ENCODE data around the gene MTFP1.

Gene MTFP1

DNA sequence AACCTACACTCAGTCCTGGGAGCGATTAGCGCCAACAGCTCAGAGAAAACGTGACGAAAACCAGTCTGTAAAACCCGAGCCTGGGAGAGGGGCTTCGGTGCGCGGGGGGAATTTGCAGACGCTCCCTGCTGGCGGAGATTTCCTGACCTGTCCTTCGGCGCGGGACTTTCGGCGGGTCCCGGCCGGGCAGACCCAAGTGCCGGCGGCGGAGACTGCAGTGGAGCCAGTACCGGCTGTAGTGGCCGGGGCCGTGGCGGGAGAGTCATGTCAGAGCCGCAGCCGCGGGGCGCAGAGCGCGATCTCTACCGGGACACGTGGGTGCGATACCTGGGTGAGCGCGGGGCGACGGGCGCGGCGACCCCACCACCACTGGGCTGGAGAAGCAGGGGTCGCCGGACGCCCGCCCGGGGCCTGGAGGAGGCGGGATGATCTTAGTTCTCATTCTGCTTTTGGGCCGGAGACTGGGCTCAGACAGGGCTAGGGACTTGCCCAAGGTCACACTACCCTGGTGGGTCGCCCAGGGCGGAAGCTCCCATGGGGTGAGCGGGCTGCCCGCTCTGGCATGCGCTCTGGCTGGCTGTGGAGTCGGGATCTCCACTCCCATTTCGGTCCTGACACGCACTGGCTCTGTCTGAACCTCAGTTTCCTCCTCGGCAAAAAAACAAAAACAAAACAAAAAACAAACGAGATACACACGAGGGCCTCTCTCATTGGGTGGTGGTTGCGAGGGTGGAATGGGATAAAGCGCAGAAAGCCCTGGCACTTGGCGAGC, at the start of gene MTFP1:
TSS of gene MTFP1 (plus strand) at position 153 of the 772 bp plus-strand sequence. CDS start at position 265, 112 bp downstream.
- H3K4me3 ChIP-seq (ENCODE audit: low read depth, low read length), result peak within 1 kb of the TSS; percentile 65
- no peak for DNase-seq (ENCODE audit: low read depth)

DNA sequence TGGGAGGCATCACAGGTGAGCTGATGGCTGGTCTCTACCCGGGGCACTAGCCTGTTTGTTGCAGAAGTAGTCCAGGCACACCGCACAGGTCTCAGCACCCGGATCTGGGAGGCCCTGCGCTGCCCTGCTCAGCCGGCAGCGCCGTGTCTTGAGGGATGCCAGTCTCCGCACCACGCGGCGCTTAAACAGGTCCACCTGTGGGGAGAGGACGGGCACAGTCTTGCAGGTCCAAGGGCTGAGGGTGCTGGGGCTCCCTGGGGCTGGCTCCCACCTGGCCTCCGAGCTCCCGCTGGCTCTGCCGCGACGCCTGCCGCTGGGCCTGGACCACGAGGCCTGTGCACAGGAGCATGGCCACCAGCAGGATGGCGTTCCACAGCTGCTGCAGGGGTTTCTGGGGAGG, 45.6 kb upstream of the MTFP1 start:
- no peak overlapping the region for H3K4me3 ChIP-seq (ENCODE audit: low read depth, low read length)
- no peak for DNase-seq (ENCODE audit: low read depth)

- no peak for DNase-seq (ENCODE audit: low read depth)
- H3K4me3 ChIP-seq (ENCODE audit: low read depth, low read length), result no peak overlapping the region
These were observed 44.3 kb upstream of the MTFP1 start for GRCh38 chr22:30381264-30381663.

GRCh38 chr22:30382340-30382739, 43.2 kb upstream of the MTFP1 start:
- no peak for DNase-seq (ENCODE audit: low read depth)
- H3K4me3 ChIP-seq (ENCODE audit: low read depth, low read length), result no peak overlapping the region

GRCh38 chr22:30383061-30383460, 42.5 kb upstream of the MTFP1 start:
- DNase-seq (ENCODE audit: low read depth), result no peak
- H3K4me3 ChIP-seq (ENCODE audit: low read depth, low read length), result no peak overlapping the region

DNA sequence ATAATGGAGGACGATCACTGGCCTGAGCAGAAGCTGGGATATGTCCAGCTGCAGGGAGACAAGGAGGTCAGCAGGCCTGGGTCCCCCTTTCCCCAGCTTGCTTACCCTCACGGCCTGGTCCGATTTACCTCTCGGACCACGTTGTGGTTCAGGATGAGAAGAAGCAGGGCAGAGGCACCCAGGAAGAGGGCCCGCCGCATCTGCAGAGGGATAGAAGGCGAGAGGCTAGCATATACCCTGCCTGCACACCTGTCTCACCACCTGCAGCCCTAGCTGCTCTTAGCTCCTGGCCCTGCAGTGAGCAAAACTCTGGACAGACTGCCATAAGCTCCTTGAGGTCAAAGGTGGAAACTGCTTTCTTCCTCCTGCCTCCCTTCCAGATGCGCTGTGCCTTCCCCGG, 39.6 kb upstream of the MTFP1 start:
- DNase-seq (ENCODE audit: low read depth), result no peak
- peak overlapping the region; percentile 74 for H3K4me3 ChIP-seq (ENCODE audit: low read depth, low read length)

DNA sequence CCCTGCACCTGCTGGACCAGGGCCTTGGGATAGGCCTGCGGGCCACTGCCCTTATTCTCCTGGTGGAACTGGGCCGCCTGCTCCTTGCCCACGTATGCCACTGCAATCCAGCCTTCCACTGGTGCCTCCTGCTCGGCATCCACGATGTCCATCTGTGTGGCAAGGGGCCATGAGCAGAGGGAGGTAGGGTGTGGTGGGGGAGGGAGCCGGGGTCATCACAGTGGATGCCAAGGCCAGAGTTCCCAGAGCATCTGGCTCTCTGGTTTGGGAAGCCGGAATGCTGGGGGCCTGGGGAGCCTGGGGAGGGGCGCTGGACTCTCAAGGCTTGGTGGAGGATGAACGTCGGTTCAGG, 39.0 kb upstream of the MTFP1 start:
- no peak for DNase-seq (ENCODE audit: low read depth)
- H3K4me3 ChIP-seq (ENCODE audit: low read depth, low read length), result peak overlapping the region; percentile 74

GRCh38 chr22:30386960-30387827, 38.4 kb upstream of the MTFP1 start, which contains the start of gene RNF215:
RNF215 (minus strand) TSS chr22:30387411; CDS start chr22:30387313, 98 bp downstream.
- H3K4me3 ChIP-seq (ENCODE audit: low read depth, low read length), result peak within 1 kb of the TSS; percentile 74
- DNase-seq (ENCODE audit: low read depth), result no peak

DNA sequence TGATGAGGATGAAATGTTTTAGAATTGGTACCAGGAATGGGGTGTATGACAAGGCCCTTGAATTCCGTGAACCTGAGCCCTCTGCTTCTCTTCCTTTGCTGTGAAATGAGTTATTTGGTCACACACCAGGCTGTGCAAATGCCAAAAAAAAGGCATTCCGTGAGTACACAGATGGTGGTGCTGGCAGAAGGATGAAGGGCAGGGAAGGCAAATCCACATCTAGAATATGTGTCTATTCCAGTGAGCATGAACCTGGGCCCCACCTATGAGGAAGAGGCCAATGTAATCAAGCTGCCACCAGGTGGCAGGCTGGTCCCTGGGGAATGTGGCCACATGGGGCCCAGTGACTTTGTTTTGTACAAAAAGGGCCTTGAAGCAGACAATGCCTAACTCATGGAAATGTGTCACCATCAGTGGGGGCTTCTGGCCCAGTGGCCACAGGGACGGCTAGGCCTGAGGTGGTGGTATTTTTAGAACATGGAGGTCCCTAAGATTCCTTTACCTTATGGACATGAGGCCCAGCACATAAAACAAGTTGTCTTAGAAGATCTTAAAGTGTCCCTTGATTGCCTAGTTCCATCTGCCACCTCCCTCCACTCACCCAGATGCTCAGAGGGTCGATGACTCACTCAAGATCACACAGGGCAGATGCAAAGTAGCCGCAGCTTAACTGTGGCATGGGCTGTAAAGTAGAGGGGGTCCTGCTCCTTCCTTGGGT, 34.4 kb upstream of the MTFP1 start:
- H3K4me3 ChIP-seq (ENCODE audit: low read depth, low read length), result no peak overlapping the region
- no peak for DNase-seq (ENCODE audit: low read depth)

DNA sequence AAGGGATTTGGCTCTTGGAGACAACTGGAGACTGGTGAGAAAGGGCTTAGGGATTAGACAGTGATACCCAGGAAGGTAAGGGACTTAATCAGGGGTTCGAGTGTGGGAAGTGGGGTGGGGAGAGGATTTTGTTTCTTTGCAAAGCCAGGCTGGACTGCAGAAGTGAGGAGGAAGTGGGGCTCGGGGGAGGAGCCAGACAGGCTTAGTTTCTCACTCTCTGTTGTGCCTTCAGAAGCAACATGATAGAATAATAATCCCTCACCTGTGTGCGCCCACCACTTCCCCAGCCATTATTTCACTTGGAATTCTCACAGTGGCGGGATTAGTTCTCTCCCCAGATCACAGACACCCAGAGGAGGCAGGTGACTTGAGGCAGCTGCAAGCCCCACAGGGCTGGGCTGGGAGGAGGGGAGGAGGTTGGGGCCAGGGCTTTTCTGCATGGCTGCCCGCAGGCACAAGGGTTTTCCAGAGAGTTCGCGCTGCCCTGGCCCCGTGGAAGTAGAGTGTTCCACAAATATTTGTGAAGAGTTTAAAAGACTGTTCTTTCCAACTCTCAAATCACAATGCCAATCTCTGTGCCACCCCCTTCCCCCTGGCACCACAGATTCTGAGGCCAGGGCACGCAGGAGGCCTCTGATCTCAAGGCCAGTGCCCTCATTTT, 32.8 kb upstream of the MTFP1 start:
- H3K4me3 ChIP-seq (ENCODE audit: low read depth, low read length), result no peak overlapping the region
- no peak for DNase-seq (ENCODE audit: low read depth)

DNA sequence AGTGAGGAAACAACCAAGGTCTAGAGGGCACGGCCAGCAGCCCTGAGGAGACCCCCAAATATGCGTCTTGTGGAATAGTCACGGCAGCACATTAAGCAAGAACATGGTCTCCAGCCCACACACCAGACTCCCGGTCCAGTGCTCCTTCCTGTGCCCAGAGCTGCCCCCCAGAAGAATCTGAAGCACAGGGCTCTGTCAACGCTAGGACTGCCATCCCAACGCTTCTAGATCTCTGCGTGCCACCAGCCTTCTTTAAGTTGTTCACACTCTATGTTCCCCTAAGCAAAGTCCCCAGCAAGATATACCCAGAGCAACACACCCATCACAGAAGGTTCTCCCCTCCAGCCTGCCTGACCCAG, 32.3 kb upstream of the MTFP1 start:
- DNase-seq (ENCODE audit: low read depth), result no peak
- H3K4me3 ChIP-seq (ENCODE audit: low read depth, low read length), result no peak overlapping the region

DNA sequence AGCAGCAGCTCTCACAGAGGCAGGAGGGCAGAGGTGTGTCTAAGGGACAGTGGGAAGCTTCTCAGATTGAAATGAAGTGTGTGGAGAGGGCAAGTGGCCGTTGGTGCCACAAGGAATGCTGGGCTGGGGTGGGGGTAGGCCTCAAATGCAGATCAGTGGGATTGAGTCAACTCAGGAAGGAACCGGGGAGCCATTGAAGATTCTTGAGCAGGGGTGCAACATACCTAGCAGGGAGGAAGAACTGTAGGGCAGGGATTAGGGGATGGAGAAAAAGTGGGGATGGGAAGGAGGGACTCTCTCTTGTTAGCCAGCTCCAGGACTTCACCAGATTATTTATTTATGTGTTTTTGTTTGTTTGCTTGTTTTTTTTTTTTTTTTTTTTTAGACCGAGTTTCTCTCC, 31.7 kb upstream of the MTFP1 start:
- DNase-seq (ENCODE audit: low read depth), result no peak
- H3K4me3 ChIP-seq (ENCODE audit: low read depth, low read length), result no peak overlapping the region

DNA sequence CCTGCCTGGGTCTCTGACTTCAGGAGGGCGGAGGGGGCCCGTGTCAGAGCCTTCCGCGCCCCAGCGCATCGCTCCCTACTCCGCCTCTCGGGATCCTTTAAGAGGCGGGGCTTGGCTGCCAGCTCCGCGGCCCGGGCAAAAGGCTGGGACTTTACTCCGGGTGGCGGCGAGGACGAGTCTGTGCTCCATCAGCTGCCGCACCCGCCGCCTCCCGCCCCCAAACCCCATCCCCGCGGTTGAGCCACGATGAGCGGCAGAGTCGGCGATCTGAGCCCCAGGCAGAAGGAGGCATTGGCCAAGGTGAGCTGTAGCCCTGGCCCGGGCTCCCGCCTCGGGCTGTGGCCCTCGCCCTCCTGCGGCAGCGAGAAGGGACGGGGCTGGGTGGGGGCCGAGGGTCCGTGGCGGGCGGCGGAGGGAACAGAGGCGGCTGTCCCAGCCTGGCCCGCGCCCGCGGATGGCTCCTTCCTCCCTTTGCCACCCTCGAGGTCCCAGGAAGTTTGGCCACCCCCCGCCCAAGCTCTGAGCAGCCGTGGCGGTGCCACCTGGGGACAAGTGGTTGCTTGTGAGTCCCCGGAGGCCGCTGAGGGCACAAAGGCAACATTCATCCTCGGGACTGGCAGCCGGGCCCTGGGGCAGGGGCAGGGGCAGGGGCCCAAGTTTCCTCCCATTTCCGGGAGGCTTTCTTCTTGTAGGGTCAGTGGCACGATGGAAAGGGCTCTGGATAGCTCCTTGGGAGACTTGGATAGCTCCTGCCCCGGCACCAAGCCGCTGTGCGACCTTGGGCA, 28.5 kb upstream of the MTFP1 start, which contains the start of gene SEC14L2:
TSS of gene SEC14L2 (plus strand) at position 148 of the 785 bp plus-strand sequence. CDS start at position 247, 99 bp downstream.
- peak within 1 kb of the TSS; percentile 82 for H3K4me3 ChIP-seq (ENCODE audit: low read depth, low read length)
- no peak for DNase-seq (ENCODE audit: low read depth)

- H3K4me3 ChIP-seq (ENCODE audit: low read depth, low read length), result peak overlapping the region; percentile 82
- no peak for DNase-seq (ENCODE audit: low read depth)
These were observed 27.6 kb upstream of the MTFP1 start for GRCh38 chr22:30397656-30398635.

DNA sequence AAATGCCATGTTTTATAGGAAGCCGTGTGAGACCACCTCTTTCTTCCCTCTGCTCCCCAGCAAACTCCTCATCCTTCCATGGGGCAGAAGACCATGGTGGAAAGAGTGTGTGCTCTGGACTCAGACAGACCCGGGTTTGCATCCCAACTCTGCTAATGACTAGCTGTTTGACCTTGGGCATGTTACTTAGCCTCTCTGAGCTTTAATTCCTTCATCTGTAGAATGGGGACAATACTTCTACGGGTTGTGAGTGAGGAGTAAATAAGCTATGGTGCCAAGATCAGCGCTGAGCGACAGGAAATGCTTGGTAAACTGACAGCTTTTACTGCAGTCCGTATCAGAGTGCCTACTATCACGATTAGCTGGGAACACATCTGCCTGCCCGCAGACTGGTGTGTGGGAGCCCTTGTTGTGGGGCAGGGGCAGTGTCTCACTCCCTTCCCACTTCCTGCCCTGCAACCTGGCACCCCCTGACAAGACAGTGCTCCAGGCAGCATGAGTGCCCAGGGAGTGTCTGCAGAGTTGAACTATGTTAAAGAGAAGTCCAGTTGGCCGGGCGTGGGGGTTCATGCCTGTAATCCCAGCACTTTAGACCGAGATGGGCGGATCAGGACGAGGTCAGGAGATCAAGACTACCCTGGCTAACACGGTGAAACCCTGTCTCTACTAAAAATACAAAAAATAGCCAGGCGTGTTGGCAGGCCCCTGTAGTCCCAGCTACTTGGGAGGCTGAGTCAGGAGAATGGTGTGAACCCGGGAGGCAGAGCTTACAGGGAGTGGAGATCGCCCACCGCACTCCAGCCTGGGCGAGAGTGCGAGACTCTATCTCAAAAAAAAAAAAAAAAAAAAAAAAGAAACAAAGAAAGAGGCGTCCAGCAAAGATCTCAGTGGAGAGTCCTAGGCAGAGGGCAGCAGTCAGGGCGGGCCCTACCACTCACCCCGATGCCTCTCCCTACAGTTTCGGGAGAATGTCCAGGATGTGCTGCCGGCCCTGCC, 26.6 kb upstream of the MTFP1 start:
- peak overlapping the region; percentile 82 for H3K4me3 ChIP-seq (ENCODE audit: low read depth, low read length)
- no peak for DNase-seq (ENCODE audit: low read depth)

GRCh38 chr22:30399718-30400117, 25.9 kb upstream of the MTFP1 start:
- no peak for DNase-seq (ENCODE audit: low read depth)
- no peak overlapping the region for H3K4me3 ChIP-seq (ENCODE audit: low read depth, low read length)

All from skeletal muscle cell (primary cell).